MM.1S (cell line): Measurements from ENCODE around the gene NUP98.

Experiments used
- DNase-seq: peaks from one replicate; pipeline ENCODE4 v3.0.0-alpha.2; 2015
- H2AFZ ChIP-seq: fragments of 300-600 bp; sonication (generic); 2 replicates; pipeline ENCODE4 v1.6.0; 2016; ENCODE audit warnings: antibody characterized with exemption, low read length
- H3F3A ChIP-seq: fragments of 300-600 bp; sonication (generic); 2 replicates; pipeline ENCODE4 v1.6.1; 2016; ENCODE audit warnings: mild to moderate bottlenecking, antibody characterized with exemption, low read length, moderate library complexity, mixed read lengths; ENCODE audit not compliant: insufficient read depth
- H3K27ac ChIP-seq: fragments of 300-600 bp; sonication (generic); 2 replicates; pipeline ENCODE4 v1.5.1; 2016; ENCODE audit warnings: mild to moderate bottlenecking, low read length
- H3K27me3 ChIP-seq: fragments of 300-600 bp; sonication (generic); replicated peaks from 2 replicates; pipeline ENCODE4 v1.6.0; 2016; ENCODE audit warnings: low read length; ENCODE audit not compliant: insufficient read depth
- H3K36me3 ChIP-seq: fragments of 300-600 bp; sonication (generic); replicated peaks from 2 replicates; pipeline ENCODE4 v1.6.1; 2016; ENCODE audit warnings: mild to moderate bottlenecking, low read length, mixed read lengths; ENCODE audit not compliant: insufficient read depth
- H3K4me1 ChIP-seq: fragments of 300-600 bp; sonication (generic); 2 replicates; pipeline ENCODE4 v1.6.1; 2016; ENCODE audit warnings: low read length, mixed read lengths
- H3K4me2 ChIP-seq: fragments of 300-600 bp; sonication (generic); 2 replicates; pipeline ENCODE4 v1.6.0; 2016; ENCODE audit warnings: low read depth, low read length
- H3K4me3 ChIP-seq: fragments of 300-600 bp; sonication (generic); 2 replicates; pipeline ENCODE4 v1.5.1; 2016; ENCODE audit warnings: low read length, mixed read lengths
- H3K79me2 ChIP-seq: fragments of 300-600 bp; sonication (generic); 2 replicates; pipeline ENCODE4 v1.6.1; 2016; ENCODE audit warnings: mixed run types, low read length, mixed read lengths
- H3K9ac ChIP-seq: fragments of 300-600 bp; sonication (generic); 2 replicates; pipeline ENCODE4 v1.6.1; 2016; ENCODE audit warnings: low read length, mixed read lengths
- H3K9me2 ChIP-seq: fragments of 300-600 bp; sonication (generic); replicated peaks from 2 replicates; pipeline ENCODE4 v1.6.1; 2016; ENCODE audit warnings: mild to moderate bottlenecking, low read length, mixed read lengths; ENCODE audit not compliant: insufficient read depth
- H3K9me3 ChIP-seq: fragments of 300-600 bp; sonication (generic); replicated peaks from 2 replicates; pipeline ENCODE4 v1.6.1; 2016; ENCODE audit warnings: mild to moderate bottlenecking, low read length, mixed read lengths; ENCODE audit not compliant: insufficient read depth
- H4K20me1 ChIP-seq: fragments of 300-600 bp; sonication (generic); 2 replicates; pipeline ENCODE4 v1.6.1; 2016; ENCODE audit warnings: mild to moderate bottlenecking, low read length, moderate library complexity, mixed read lengths; ENCODE audit not compliant: insufficient read depth
- CTCF ChIP-seq: fragments of 300-600 bp; sonication (generic); IDR thresholded peaks from 2 replicates; pipeline ENCODE4 v1.5.1; 2016; ENCODE audit warnings: antibody characterized with exemption, low read length, mixed read lengths
- EZH2 ChIP-seq: fragments of 300-600 bp; sonication (generic); optimal IDR thresholded peaks from 2 replicates; pipeline ENCODE3; 2017; ENCODE audit warnings: low read depth, mild to moderate bottlenecking, antibody characterized with exemption, low read length, mixed read lengths
- EZH2phosphoT487 ChIP-seq: fragments of 300-600 bp; sonication (generic); IDR thresholded peaks from 2 replicates; pipeline ENCODE4 v1.6.1; 2018; ENCODE audit warnings: antibody characterized with exemption, low read length

The NUP98 gene

GRCh38 chr11:3738723-3739122 lies 58.6 kb downstream of the NUP98 start:
- no peak for DNase-seq
- H2AFZ ChIP-seq: no peak overlapping the region

GRCh38 chr11:3738241-3738640 lies 59.1 kb downstream of the NUP98 start:
- Histone ChIP-seq H4K20me1 (no peaks in the 10 kb centered on the region), H3K36me3 (peaks cover 13% of the 10 kb centered on the region), H3K9me3 (no peaks in the 10 kb centered on the region), H3K9me2 (no peaks in the 10 kb centered on the region), H3K27me3 (no peaks in the 10 kb centered on the region), H3K27ac (no peak overlapping the region), H3K79me2 (0 out of 2 replicates have a peak, but pooled peaks cover 5% of the 10 kb centered on the region), H3K4me3 (no peak overlapping the region), H3K4me1 (no peaks in the 10 kb centered on the region), H3K4me2 (no peak overlapping the region), H3F3A (0 out of 2 replicates have a peak, but pooled peaks cover 6% of the 10 kb centered on the region), H2AFZ (no peak overlapping the region), H3K9ac (no peak overlapping the region)
- no peak for DNase-seq
- TF ChIP-seq CTCF (no peak), EZH2 (no peak), EZH2phosphoT487 (no peak)

More at GRCh38 chr11:3738723-3739122, 58.6 kb downstream of the NUP98 start:
- Histone ChIP-seq H3K4me1 (no peaks in the 10 kb centered on the region), H3K27ac (no peak overlapping the region), H3K9me2 (no peaks in the 10 kb centered on the region), H3F3A (0 out of 2 replicates have a peak, but pooled peaks cover 3% of the 10 kb centered on the region), H3K79me2 (0 out of 2 replicates have a peak, but pooled peaks cover 5% of the 10 kb centered on the region), H4K20me1 (no peaks in the 10 kb centered on the region), H3K9me3 (no peaks in the 10 kb centered on the region), H3K27me3 (no peaks in the 10 kb centered on the region), H3K9ac (no peak overlapping the region), H3K4me2 (no peak overlapping the region), H3K36me3 (peaks cover 13% of the 10 kb centered on the region), H3K4me3 (no peak overlapping the region)
- TF ChIP-seq CTCF (no peak), EZH2 (no peak), EZH2phosphoT487 (no peak)

GRCh38 chr11:3737386-3737933 lies 59.9 kb downstream of the NUP98 start:
- Histone ChIP-seq H3K36me3 (peaks cover 15% of the 10 kb centered on the region), H3K9me3 (no peaks in the 10 kb centered on the region), H2AFZ (no peak overlapping the region), H3K27me3 (no peaks in the 10 kb centered on the region), H3K4me2 (no peak overlapping the region), H3K9me2 (no peaks in the 10 kb centered on the region), H4K20me1 (no peaks in the 10 kb centered on the region), H3K4me1 (no peaks in the 10 kb centered on the region), H3K79me2 (peaks cover 12% of the 10 kb centered on the region; the same call in 1 of the 2 replicates), H3K27ac (no peak overlapping the region), H3K4me3 (no peak overlapping the region), H3K9ac (no peak overlapping the region), H3F3A (0 out of 2 replicates have a peak, but pooled peaks cover 6% of the 10 kb centered on the region)
- DNase-seq: no peak
- TF ChIP-seq CTCF: no peak
- no peak for TF ChIP-seq EZH2
- no peak for TF ChIP-seq EZH2phosphoT487
